Gastroesophageal sphincter (tissue), 3 donors: ENCODE data around the gene DGAT2.

Experiments
- EP300 ChIP-seq: sonication (generic); formaldehyde crosslinking; IDR thresholded peaks from one replicate; pipeline ENCODE4 v1.6.1; 2017; ENCODE audit warnings: antibody characterized with exemption, mild to moderate bottlenecking
- POLR2A ChIP-seq, 2 donors: fragments of 450-650 bp; IDR thresholded peaks; one replicate each; pipeline ENCODE4 v1.6.1; 2017; ENCODE audit warnings: antibody characterized with exemption in 2 of 2, mild to moderate bottlenecking in 2 of 2, moderate library complexity in 1 of 2
- TF ChIP-seq, protein P1 (sequence below), 4 experiments: fragments of 200-600 bp in 2 of 4; fragments of 450-650 bp in 2 of 4; sonication (generic) in 1 of 4; IDR thresholded peaks; one replicate each; pipeline ENCODE4 v1.5.1; 2017 to 2019; ENCODE audit warnings: antibody characterized with exemption in 4 of 4, mild to moderate bottlenecking in 2 of 4, moderate library complexity in 2 of 4

- TF ChIP-seq POLR2A (IDR thresholded peaks at IDR 0.05) (no peak), EP300 (no peak)
- TF ChIP-seq, protein P1, sequence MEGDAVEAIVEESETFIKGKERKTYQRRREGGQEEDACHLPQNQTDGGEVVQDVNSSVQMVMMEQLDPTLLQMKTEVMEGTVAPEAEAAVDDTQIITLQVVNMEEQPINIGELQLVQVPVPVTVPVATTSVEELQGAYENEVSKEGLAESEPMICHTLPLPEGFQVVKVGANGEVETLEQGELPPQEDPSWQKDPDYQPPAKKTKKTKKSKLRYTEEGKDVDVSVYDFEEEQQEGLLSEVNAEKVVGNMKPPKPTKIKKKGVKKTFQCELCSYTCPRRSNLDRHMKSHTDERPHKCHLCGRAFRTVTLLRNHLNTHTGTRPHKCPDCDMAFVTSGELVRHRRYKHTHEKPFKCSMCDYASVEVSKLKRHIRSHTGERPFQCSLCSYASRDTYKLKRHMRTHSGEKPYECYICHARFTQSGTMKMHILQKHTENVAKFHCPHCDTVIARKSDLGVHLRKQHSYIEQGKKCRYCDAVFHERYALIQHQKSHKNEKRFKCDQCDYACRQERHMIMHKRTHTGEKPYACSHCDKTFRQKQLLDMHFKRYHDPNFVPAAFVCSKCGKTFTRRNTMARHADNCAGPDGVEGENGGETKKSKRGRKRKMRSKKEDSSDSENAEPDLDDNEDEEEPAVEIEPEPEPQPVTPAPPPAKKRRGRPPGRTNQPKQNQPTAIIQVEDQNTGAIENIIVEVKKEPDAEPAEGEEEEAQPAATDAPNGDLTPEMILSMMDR (IDR thresholded peaks at IDR 0.05): no peak
These were observed 15.5 kb downstream of the DGAT2 start for GRCh38 chr11:75784085-75784478.
